Fibroblast of mammary gland (primary cell): Measurements from ENCODE around the gene PSMG2.

Experiments
- DNase-seq: peaks from one replicate; pipeline ENCODE4 v3.0.0-alpha.2; 2010; ENCODE audit warnings: low read depth
- H3K4me3 ChIP-seq: 2 replicates; pipeline ENCODE4 v1.5.1; 2011; ENCODE audit warnings: low read depth, mild to moderate bottlenecking, low read length, moderate library complexity; ENCODE audit not compliant: control insufficient read depth
- TF ChIP-seq, protein P1 (sequence below): conservative IDR thresholded peaks from 2 replicates; pipeline ENCODE4 v1.5.1; 2011; ENCODE audit warnings: low read depth, low read length, inconsistent platforms; ENCODE audit not compliant: control insufficient read depth, insufficient read depth

PSMG2 gene

GRCh38 chr18:12766986-12767433, 64.2 kb downstream of the PSMG2 start:
- TF ChIP-seq, protein P1, sequence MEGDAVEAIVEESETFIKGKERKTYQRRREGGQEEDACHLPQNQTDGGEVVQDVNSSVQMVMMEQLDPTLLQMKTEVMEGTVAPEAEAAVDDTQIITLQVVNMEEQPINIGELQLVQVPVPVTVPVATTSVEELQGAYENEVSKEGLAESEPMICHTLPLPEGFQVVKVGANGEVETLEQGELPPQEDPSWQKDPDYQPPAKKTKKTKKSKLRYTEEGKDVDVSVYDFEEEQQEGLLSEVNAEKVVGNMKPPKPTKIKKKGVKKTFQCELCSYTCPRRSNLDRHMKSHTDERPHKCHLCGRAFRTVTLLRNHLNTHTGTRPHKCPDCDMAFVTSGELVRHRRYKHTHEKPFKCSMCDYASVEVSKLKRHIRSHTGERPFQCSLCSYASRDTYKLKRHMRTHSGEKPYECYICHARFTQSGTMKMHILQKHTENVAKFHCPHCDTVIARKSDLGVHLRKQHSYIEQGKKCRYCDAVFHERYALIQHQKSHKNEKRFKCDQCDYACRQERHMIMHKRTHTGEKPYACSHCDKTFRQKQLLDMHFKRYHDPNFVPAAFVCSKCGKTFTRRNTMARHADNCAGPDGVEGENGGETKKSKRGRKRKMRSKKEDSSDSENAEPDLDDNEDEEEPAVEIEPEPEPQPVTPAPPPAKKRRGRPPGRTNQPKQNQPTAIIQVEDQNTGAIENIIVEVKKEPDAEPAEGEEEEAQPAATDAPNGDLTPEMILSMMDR: no peak
- no peak overlapping the region for H3K4me3 ChIP-seq
- DNase-seq: no peak

DNA sequence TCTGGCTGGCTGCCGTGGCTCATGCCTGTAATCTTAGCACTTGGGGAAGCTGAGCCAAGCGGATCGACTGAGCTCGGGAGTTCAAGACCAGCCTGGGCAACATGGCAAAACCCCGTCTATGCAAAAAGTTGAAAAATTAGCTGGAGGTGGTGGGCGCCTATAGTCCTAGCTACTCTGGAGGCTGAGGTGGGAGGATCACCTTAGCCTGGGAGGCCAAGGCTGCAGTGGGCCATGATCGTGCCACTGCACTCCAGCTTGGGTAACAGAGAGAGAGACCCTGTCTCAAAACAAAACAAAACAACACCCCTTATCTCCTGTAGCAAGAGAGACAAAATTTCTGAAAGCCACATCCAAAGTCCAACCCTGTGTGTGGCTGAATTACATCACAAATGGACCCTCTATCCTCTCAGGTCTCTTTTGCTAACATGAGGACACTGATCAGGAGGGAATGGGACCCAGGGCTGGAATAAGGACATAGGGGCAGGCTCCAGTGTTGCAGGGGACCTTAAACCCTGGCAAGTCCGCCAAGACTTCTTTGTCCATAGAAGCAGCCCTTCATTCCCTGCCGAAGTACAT, 64.8 kb downstream of the PSMG2 start:
- no peak overlapping the region for H3K4me3 ChIP-seq
- DNase-seq: no peak
- TF ChIP-seq, protein P1: no peak

GRCh38 chr18:12768625-12769024, 65.8 kb downstream of the PSMG2 start:
- no peak overlapping the region for H3K4me3 ChIP-seq
- TF ChIP-seq, protein P1: no peak
- DNase-seq: peak; percentile 61

DNA sequence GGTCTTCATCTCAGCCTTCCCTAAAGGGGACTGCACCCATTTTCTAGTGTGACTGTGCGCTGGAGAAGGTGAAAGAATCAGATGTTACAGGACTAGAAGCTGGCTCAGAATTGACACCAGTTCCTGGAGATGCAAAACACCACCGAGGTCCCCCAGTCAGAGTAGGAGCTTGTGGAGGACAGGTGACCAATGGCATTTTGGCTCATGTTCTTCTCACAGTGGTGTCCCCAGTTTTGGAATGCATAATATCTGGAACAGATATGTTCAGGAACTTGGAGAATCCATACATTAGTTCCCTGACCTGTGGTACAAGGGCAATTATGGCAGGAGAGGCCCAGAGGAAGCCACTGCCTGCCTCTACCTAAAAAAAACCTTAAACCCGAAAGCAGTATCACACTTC, 66.3 kb downstream of the PSMG2 start:
- no peak overlapping the region for H3K4me3 ChIP-seq
- TF ChIP-seq, protein P1: no peak
- DNase-seq: no peak

DNA sequence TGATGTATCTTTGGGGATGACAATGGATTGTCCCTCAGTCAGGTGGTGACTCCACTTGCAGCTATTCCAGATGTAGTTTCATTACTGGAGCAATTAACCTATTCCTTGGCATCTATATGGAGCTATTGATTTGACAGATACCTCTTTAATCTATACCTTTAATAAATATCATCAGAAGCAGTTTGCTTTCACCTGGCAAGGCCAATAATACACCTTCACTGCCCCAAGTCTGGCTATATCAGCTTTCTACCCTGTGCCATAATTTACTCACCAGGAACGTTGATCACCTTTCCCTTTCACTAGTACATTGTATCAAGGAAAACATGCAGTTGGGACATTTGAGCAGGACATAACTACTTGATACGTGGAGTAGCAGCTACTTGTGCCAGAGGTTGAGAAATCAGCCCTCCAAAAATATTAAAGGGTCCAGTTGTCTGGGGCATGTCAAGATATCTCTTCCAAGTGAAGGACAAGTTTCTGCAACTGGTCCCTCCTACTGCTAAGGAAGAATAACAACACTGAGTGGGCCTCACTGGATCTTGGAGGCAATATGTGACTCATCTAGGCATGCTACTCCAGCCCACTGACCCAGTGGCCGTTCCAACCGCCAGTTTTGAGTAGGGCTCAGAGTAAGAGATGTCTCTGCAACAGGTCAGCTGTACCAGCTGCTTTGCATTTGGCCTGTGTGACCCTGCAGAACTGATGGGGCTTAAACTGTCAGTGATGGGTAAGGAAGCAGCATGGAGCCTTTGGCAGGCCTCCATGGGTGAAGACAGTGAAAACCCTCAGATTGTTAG, 67.0 kb downstream of the PSMG2 start:
- TF ChIP-seq, protein P1: no peak
- H3K4me3 ChIP-seq: no peak overlapping the region
- peak; percentile 35 for DNase-seq

DNA sequence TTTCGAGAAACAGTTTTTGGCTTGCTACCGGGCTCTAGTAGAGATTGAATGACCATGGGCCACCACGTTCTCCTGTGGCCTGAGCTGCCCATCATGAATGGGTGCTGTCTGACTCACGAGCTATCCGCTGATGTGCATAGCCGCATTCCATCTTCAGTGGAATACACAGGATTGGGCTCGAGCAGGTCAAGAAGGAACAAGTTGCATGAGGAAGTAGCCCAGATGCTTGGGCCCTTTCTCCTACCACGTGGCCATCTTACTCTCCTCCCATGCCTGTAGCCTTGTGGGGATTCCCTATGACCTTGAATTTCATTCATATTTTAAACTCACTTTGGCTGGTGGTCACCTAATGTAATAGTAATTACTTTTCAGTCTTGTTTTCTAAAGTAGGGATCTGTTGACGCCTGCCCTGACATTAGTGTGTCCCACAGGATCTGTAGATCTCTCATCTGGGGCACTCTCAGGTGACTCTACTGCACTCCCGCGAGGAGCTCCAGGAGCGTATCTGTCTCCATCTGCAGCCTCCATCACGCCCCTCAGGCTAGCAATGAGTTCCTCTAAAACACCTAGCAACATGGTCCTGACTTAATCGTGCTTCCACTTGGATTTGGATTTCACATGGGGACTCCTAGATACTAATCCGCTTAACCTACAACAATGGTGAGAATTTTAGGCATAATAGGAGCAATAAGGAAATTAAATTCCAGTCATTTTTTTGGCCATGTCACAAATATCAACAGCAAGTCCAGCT, 67.8 kb downstream of the PSMG2 start:
- DNase-seq: no peak
- TF ChIP-seq, protein P1: no peak
- H3K4me3 ChIP-seq: no peak overlapping the region
